ENCODE results near the gene SDR39U1.
A peak's percentile ranks its signal among the peaks of the same experiment; 100 is the strongest.
"Not testable (repeated sequence)": the region's sequence is repeated elsewhere in the genome, so short reads cannot be mapped to it uniquely, and the experiment has no call there.

SDR39U1 gene

GRCh38 chr14:24442240-24443052 lies at the start of gene SDR39U1:
Gene SDR39U1 (minus strand): TSS chr14:24442776. CDS start chr14:24442769, 7 bp downstream.
- DNase-seq: peak; percentile 97

GRCh38 chr14:24491586-24492408 lies 49.2 kb upstream of the SDR39U1 start:
- DNase-seq: not testable (repeated sequence)

- DNase-seq: no peak
Measured at GRCh38 chr14:24483604-24484252, 41.2 kb upstream of the SDR39U1 start.

- DNase-seq: not testable (repeated sequence)
Measured at GRCh38 chr14:24482699-24483303, 40.2 kb upstream of the SDR39U1 start.

- DNase-seq: peak; percentile 21
Measured at GRCh38 chr14:24481622-24482324, 39.2 kb upstream of the SDR39U1 start.

- not testable (repeated sequence) for DNase-seq
Measured at GRCh38 chr14:24479999-24480398, 37.4 kb upstream of the SDR39U1 start.

- DNase-seq: no peak
Measured at GRCh38 chr14:24475261-24475660, 32.7 kb upstream of the SDR39U1 start.

GRCh38 chr14:24473211-24473610 lies 30.6 kb upstream of the SDR39U1 start:
- DNase-seq: no peak

GRCh38 chr14:24470450-24470849 lies 27.9 kb upstream of the SDR39U1 start:
- not testable (repeated sequence) for DNase-seq

- DNase-seq: no peak
Measured at GRCh38 chr14:24465805-24466204, 23.2 kb upstream of the SDR39U1 start.

- DNase-seq: no peak
Measured at GRCh38 chr14:24465368-24465767, 22.8 kb upstream of the SDR39U1 start.

GRCh38 chr14:24463884-24464785 lies 21.6 kb upstream of the SDR39U1 start:
- no peak for DNase-seq

- DNase-seq: no peak
Measured at GRCh38 chr14:24463017-24463883, 20.7 kb upstream of the SDR39U1 start.

GRCh38 chr14:24461336-24461735 lies 18.8 kb upstream of the SDR39U1 start:
- no peak for DNase-seq

GRCh38 chr14:24459331-24459730 lies 16.8 kb upstream of the SDR39U1 start:
- DNase-seq: no peak

- no peak for DNase-seq
Measured at GRCh38 chr14:24458736-24459135, 16.2 kb upstream of the SDR39U1 start.

- no peak for DNase-seq
Measured at GRCh38 chr14:24456980-24457379, 14.4 kb upstream of the SDR39U1 start.

GRCh38 chr14:24450828-24451227 lies 8.3 kb upstream of the SDR39U1 start:
- not testable (repeated sequence) for DNase-seq

GRCh38 chr14:24443053-24443665 lies 583 bp upstream of the SDR39U1 start:
- DNase-seq: no peak

- DNase-seq: no peak
Measured at GRCh38 chr14:24441904-24442239, 704 bp downstream of the SDR39U1 start.

All from stimulated activated naive CD4-positive, alpha-beta T cell treated with Interleukin-2 at 50 U/mL for 16 hours (primary cell).